MM.1S (cell line): ENCODE results near the gene ANKS1B.

ENCODE experiments used
- EZH2 ChIP-seq: fragments of 300-600 bp; sonication (generic); optimal IDR thresholded peaks from 2 replicates; pipeline ENCODE3; 2017; ENCODE audit warnings: low read depth, mild to moderate bottlenecking, antibody characterized with exemption, low read length, mixed read lengths
- EZH2phosphoT487 ChIP-seq: fragments of 300-600 bp; sonication (generic); IDR thresholded peaks from 2 replicates; pipeline ENCODE4 v1.6.1; 2018; ENCODE audit warnings: antibody characterized with exemption, low read length
- TF ChIP-seq, protein P1 (sequence below): fragments of 300-600 bp; sonication (generic); IDR thresholded peaks from 2 replicates; pipeline ENCODE4 v1.5.1; 2016; ENCODE audit warnings: antibody characterized with exemption, low read length, mixed read lengths

DNA sequence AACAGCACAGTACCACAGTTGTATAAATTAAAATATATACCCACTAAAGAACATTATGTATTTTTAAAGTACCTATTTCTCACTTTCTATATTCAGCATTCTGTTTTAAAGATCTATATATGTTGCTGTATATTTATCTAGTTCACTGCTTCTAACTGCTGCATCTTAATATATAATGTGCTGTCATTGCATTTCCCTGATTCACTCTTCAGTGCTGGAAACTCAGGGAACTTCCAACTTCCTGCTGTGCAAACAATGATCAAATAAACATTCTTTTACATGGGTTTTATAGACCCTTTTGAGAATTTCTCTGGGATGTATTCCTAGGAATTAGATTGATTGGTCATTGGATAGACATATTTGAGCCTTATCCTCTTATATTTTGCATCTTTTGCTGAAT is 960.5 kb downstream of the ANKS1B start:
- TF ChIP-seq, protein P1, sequence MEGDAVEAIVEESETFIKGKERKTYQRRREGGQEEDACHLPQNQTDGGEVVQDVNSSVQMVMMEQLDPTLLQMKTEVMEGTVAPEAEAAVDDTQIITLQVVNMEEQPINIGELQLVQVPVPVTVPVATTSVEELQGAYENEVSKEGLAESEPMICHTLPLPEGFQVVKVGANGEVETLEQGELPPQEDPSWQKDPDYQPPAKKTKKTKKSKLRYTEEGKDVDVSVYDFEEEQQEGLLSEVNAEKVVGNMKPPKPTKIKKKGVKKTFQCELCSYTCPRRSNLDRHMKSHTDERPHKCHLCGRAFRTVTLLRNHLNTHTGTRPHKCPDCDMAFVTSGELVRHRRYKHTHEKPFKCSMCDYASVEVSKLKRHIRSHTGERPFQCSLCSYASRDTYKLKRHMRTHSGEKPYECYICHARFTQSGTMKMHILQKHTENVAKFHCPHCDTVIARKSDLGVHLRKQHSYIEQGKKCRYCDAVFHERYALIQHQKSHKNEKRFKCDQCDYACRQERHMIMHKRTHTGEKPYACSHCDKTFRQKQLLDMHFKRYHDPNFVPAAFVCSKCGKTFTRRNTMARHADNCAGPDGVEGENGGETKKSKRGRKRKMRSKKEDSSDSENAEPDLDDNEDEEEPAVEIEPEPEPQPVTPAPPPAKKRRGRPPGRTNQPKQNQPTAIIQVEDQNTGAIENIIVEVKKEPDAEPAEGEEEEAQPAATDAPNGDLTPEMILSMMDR, result no peak
- TF ChIP-seq EZH2phosphoT487 (no peak), EZH2 (no peak)
